Neural cell (in vitro differentiated cells): ENCODE results near the gene TAF11.

Experiments used
- CTCF ChIP-seq: fragments of 450-650 bp; IDR thresholded peaks from 2 replicates; pipeline ENCODE4 v1.5.1; 2014; ENCODE audit warnings: antibody characterized with exemption, mild to moderate bottlenecking, moderate library complexity; ENCODE audit not compliant: poor library complexity, severe bottlenecking
- MXI1 ChIP-seq: fragments of 450-650 bp; conservative IDR thresholded peaks from 2 replicates; pipeline ENCODE4 v1.6.1; 2014; ENCODE audit warnings: antibody characterized with exemption, mild to moderate bottlenecking; ENCODE audit not compliant: poor library complexity, severe bottlenecking
- REST ChIP-seq: IDR thresholded peaks from 2 replicates; pipeline ENCODE4 v1.6.1; 2012; ENCODE audit warnings: borderline replicate concordance
- TAF1 ChIP-seq: IDR thresholded peaks from 2 replicates; pipeline ENCODE4 v1.6.1; 2012; ENCODE audit warnings: low read depth

GRCh38 chr6:34852406-34853085, 35.3 kb downstream of the TAF11 start:
- TF ChIP-seq CTCF (no peak), REST (no peak), TAF1 (no peak), MXI1 (no peak)
